ENCODE results near the gene SEH1L.
"Not testable (repeated sequence)": the region's sequence is repeated elsewhere in the genome, so short reads cannot be mapped to it uniquely, and the experiment has no call there.

SEH1L gene

GRCh38 chr18:12996661-12997292 lies 49.0 kb downstream of the SEH1L start:
- no peak for DNase-seq

- not testable (repeated sequence) for DNase-seq
These were observed 49.5 kb downstream of the SEH1L start for GRCh38 chr18:12997330-12997729.

GRCh38 chr18:12998332-12999060 lies 50.7 kb downstream of the SEH1L start:
- DNase-seq: no peak

GRCh38 chr18:13003466-13003896 lies 55.7 kb downstream of the SEH1L start:
- DNase-seq: no peak

- DNase-seq: no peak
These were observed 56.6 kb downstream of the SEH1L start for GRCh38 chr18:13004396-13004795.

- DNase-seq: no peak
These were observed 57.5 kb downstream of the SEH1L start for GRCh38 chr18:13005289-13005688.

GRCh38 chr18:13006531-13007247 lies 58.9 kb downstream of the SEH1L start:
- no peak for DNase-seq

GRCh38 chr18:13007248-13007560 lies 59.4 kb downstream of the SEH1L start:
- no peak for DNase-seq

- no peak for DNase-seq
These were observed 63.9 kb downstream of the SEH1L start for GRCh38 chr18:13011719-13012118.

GRCh38 chr18:13014232-13014631 lies 66.4 kb downstream of the SEH1L start:
- DNase-seq: no peak

GRCh38 chr18:13014818-13015217 lies 67.0 kb downstream of the SEH1L start:
- DNase-seq: no peak

- no peak for DNase-seq
These were observed 69.5 kb downstream of the SEH1L start for GRCh38 chr18:13017247-13017875.

- no peak for DNase-seq
These were observed 70.6 kb downstream of the SEH1L start for GRCh38 chr18:13018374-13018773.

- no peak for DNase-seq
These were observed 71.5 kb downstream of the SEH1L start for GRCh38 chr18:13019301-13019700.

GRCh38 chr18:13022644-13023043 lies 74.8 kb downstream of the SEH1L start:
- DNase-seq: no peak

GRCh38 chr18:13025233-13025632 lies 77.4 kb downstream of the SEH1L start:
- no peak for DNase-seq

GRCh38 chr18:13026583-13027270 lies 78.9 kb downstream of the SEH1L start:
- DNase-seq: no peak

- no peak for DNase-seq
These were observed 81.1 kb downstream of the SEH1L start for GRCh38 chr18:13028869-13029268.

GRCh38 chr18:13032173-13032572 lies 84.4 kb downstream of the SEH1L start:
- no peak for DNase-seq

GRCh38 chr18:13035249-13035914 lies 87.6 kb downstream of the SEH1L start:
- no peak for DNase-seq

GRCh38 chr18:13036622-13037320 lies 89.0 kb downstream of the SEH1L start:
- DNase-seq: no peak

Data from NCI-H2171 (cell line).